ENCODE data around the gene AZIN2.

DNA sequence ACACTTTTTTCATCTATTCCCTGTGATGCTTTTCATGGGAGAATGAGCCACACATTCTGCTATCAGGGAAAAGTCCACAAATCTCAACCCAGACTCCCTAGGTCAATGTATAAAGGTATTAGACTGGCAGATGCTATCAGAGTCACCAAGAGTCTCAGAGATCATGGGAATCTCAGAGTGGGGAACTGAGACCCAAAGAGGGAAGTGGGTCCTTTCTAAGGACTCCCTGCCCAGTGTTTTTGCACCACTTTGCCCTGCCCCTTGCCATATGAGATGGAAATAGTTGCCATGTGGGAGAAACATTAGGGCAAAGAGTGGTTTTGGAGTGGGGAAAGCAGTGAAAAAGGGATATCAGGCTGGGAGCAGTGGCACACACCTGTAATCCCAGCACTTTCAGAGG is 19.1 kb upstream of the AZIN2 start:
- TF ChIP-seq, protein P1, sequence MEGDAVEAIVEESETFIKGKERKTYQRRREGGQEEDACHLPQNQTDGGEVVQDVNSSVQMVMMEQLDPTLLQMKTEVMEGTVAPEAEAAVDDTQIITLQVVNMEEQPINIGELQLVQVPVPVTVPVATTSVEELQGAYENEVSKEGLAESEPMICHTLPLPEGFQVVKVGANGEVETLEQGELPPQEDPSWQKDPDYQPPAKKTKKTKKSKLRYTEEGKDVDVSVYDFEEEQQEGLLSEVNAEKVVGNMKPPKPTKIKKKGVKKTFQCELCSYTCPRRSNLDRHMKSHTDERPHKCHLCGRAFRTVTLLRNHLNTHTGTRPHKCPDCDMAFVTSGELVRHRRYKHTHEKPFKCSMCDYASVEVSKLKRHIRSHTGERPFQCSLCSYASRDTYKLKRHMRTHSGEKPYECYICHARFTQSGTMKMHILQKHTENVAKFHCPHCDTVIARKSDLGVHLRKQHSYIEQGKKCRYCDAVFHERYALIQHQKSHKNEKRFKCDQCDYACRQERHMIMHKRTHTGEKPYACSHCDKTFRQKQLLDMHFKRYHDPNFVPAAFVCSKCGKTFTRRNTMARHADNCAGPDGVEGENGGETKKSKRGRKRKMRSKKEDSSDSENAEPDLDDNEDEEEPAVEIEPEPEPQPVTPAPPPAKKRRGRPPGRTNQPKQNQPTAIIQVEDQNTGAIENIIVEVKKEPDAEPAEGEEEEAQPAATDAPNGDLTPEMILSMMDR (IDR thresholded peaks at IDR 0.05; ENCODE audit: low read length): no peak
- no peak for TF ChIP-seq EZH2 (IDR thresholded peaks at IDR 0.05; ENCODE audit: borderline replicate concordance, low read length)
